HG03460 (cell line): ENCODE data around the gene PIGS.
A peak's percentile ranks its signal among the peaks of the same experiment; 100 is the strongest.
"Not testable (repeated sequence)": the region's sequence is repeated elsewhere in the genome, so short reads cannot be mapped to it uniquely, and the experiment has no call there.

ENCODE experiments used
- ATAC-seq: cut with Tn5 transposase; IDR thresholded peaks from one replicate; pipeline ENCODE4 v1.9.1; 2021; ENCODE audit not compliant: unreplicated experiment

PIGS gene

DNA sequence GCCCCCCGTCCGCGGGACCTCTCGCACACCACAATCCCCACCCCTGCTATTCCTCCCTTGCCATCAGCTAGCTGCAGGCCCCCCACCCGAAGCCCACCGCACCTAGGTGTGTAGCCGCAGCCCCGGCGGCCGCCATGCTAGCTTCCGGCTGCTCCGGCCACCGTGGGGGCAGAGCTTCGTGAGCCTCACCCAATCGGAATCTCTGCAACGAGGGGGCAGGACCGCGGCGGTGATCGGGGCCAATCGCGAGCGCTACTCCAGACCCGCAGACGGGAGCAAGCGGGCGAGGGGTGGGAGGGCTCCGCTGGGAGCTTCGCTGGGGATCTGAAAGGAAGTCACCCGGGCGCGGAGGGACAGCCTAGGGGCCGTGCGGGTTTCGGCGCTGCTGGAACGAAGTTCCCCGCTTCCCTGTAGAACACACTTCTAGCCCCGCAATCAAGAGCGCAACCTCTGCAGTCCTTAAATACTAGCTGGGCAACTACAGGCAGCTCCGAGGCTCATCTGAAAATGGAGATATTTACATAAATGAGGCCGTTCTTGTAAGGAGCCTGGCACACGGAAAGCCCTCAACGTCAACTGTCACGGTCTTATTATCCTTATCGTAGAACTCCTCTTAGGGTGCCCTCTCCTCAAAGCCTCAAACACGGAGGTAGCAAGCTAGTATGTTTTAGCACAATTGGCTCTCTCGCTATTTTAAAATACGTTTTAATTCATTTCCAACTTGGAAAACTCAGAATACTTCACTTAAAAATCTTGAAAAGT lies at the start of gene PIGS:
Gene PIGS (minus strand): TSS at position 164 of the 762 bp plus-strand sequence. CDS start 28 bp downstream, at position 136.
- peak; percentile 88 for ATAC-seq

- ATAC-seq = no peak
Measured at GRCh38 chr17:28620010-28620409, 48.7 kb upstream of the PIGS start.

DNA sequence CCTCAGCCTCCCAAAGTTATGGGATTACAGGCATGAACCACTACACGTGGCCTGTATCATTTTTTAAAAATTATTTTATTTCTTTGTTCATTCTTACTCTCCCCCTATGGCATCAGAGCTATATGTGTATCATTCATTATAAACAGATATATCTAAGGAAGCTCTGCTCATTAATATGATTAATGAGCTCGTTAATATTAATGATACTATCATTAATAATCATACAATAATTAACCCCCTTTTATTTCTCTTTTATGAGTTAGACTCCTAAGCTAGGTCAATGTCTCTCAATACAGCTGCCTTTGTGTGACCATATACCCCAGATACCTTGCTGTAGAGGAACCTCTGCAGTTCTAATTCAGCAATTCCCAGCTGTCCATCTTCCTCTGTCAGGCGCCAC lies 47.1 kb upstream of the PIGS start:
- no peak for ATAC-seq

GRCh38 chr17:28616281-28616680 lies 45.0 kb upstream of the PIGS start:
- no peak for ATAC-seq

- no peak for ATAC-seq
Measured at GRCh38 chr17:28615260-28615940, 44.1 kb upstream of the PIGS start.

DNA sequence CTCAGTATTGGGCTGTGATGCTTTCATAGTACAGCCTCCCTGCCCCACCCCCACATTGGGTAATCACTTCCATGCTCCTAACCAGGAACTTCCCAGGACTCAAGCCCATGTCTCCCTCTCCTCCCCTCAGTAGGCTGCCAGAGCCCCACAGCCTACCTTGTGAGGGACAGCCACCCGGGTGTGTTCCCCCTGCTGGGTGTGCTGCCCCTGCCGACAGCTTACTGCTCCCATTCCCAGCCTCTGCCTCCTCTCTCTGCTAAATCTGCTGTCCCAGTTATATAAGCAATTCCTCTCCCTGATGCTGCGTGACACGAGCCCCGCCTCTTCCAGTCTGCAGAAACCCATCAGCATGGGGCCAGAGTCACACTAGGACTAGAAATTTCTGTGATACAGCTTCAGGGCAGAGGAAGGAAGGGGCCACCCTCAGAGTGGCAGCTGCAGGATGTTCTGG lies 42.6 kb upstream of the PIGS start, which contains the start of gene RSKR:
Gene RSKR (minus strand): TSS at position 255 of the 451 bp plus-strand sequence. CDS start 24 bp downstream, at position 231.
- no peak for ATAC-seq

DNA sequence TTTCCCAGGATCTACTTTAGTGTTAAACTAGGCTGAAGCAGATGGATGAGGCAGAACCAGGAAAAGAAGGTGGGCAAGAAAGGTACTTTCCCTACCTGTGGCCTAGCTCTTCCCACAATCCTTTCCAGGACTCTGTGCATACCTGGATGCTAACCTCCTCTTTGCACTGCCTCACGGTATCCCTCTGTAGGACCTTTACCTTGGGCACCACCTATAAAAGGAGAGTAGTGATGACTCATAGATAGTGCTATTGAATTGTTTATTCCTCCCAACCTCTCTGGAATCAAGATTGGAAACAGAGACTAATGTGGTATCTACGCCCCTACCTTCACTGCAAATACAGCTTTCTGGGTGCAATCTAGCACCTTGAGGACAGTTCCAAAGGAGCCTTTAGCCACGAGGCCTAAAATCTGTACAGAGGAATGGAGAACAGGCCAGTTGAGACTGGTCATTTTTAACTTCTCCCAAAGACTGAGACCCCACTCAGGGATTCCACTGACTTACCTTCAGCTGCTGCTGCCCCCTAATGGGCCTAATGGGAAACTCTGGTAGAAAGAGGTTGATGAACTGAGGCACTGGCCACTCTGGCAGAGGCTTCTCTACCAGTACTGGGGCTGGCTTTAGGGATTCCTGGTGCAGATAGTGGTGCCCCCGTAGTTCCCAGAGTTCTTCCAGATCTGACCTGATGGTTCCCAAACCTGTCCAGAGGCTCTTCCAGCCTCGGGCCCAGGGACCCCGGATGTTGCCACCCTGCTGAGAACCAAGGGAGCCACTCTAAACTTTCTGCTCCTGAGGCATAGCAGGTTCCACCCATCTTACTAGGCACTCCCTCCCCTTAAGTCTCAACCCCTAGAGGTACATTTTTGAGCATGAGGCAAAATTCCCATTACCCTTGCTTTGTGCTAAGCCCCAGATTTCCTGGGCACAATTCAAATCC lies 41.9 kb upstream of the PIGS start:
- no peak for ATAC-seq

DNA sequence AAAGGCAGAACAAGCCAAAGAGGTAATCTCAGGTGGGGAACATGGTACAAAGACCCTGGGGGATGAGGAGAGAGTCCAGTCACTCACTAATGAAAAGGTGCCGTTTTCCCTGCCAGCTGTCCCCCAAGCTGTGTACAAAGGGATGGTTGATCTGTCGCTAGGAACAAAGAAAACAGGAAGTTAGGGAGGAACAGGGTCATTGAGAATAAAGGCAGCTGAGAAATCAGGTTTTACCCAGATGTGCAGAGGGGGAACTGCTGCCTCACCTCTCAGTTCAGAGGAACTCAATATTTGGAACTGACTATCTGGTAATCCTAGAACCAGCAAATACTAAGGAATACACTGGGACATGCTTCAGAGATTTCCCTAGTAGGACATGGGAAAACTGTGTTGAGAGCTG lies 41.2 kb upstream of the PIGS start:
- ATAC-seq = no peak

- no peak for ATAC-seq
Measured at GRCh38 chr17:28610376-28610775, 39.1 kb upstream of the PIGS start.

DNA sequence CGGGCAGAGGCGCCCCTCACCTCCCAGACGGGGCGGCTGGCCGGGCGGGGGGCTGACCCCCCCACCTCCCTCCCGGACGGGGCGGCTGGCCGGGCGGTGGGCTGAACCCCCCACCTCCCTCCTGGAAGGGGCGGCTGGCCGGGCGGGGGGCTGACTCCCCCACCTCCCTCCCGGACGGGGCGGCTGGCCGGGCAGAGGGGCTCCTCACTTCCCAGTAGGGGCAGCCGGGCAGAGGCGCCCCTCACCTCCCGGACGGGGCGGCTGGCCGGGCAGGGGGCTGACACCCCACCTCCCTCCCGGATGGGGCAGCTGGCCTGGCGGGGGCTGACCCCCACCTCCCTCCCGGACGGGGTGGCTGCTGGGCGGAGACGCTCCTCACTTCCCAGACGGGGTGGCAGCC lies 32.7 kb upstream of the PIGS start:
- not testable (repeated sequence) for ATAC-seq

DNA sequence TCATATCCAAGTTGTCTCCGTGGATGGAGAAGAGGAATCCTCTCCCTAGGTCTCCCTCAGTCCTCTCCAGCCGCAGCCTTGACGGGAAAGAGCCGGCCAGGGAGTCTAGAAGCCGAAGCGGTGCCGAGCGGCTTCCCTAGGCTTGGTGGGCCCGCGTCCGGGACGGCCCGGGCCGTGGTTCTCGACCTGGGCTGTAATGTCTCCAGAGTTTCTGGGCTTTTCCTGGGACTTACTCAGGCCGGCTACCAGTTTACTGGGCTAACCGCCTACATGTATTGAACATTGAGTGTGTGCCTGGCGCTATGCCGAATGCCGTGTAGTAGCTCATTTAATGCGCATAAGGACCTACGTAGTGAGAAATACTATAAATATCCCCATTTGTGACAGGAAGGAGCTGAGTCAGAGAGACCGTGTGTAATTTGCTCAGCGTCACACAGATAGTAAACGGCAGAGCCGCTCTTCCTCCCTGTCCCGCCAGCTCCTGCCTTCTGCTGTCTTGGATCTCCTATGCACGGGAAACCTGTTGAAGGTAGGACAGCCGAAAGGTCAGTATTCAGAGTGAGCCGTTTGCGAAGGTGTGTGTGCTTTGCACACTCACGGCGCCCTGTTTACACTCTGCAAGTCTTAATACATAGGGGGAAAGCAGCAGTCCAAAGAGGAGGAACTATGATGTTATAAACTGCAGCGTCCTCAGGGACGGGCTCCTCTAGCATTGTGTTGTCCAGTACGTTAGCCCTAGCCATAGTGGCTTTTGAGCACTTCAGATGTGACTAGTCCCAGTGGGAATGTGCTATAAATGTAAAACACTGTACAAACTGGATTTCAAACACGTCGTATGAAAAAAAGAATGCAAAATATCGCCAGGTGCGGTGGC lies 28.2 kb upstream of the PIGS start:
- peak; percentile 41 for ATAC-seq

DNA sequence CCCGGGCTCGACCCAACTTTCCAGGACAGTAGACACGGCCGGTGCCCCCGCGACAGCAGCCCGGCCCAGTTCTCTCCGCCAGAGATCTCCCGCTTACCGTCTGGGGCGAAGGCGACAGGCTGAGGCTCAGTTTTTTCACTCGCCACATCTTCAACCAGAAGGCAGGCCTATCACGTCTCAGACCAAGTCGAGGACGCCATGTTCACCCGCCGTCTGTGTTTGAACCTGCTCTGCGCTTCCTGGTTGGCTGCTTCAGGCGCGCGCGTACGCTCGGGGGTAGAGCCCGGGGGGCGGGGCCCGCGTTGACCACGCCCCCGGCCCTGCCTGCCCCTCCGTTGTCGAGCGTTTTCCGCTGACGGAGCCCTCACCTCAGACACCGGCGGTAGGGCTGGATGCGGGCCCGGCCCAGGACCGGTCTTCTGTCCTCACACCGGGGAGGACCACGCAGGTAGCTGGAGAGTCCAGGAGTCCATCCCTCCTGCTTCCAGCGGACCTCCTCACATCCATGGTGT lies 27.5 kb upstream of the PIGS start, which contains the start of gene SPAG5:
Gene SPAG5 (minus strand): TSS at position 227 of the 512 bp plus-strand sequence. CDS start 79 bp downstream, at position 148.
- ATAC-seq = peak; percentile 82

GRCh38 chr17:28598389-28598788 lies 27.1 kb upstream of the PIGS start:
- ATAC-seq = no peak

- ATAC-seq = no peak
Measured at GRCh38 chr17:28597606-28598383, 26.5 kb upstream of the PIGS start.

- no peak for ATAC-seq
Measured at GRCh38 chr17:28592260-28592659, 20.9 kb upstream of the PIGS start.

- ATAC-seq = no peak
Measured at GRCh38 chr17:28585851-28586250, 14.5 kb upstream of the PIGS start.

- ATAC-seq = no peak
Measured at GRCh38 chr17:28584434-28584833, 13.1 kb upstream of the PIGS start.

- ATAC-seq = no peak
Measured at GRCh38 chr17:28582513-28582912, 11.2 kb upstream of the PIGS start.

DNA sequence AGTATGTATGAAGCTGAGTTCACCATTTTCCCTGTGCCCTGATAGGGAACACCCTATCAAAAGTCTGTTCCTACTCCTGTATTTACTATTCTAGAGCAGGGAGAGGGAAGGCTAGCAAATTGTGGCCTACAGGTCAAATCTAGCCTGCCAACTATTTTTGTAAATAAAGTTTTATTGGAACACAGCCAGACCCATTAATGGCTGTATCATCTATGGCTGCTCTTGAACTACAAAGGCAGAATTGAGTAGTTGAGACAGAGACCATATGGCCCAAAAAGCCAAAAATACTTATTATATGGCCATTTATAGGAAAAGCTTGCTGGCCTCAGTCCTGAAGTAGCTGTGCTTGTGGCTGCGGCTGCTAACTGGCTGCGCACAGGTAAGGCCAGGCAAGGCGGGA lies 9.6 kb upstream of the PIGS start:
- ATAC-seq = no peak
